Gastrocnemius medialis (tissue), 4 donors: ENCODE data around the gene RAG2.

Source experiments
- CTCF ChIP-seq, 5 experiments: fragments of 450-650 bp in 3 of 5; fragments of 200-600 bp in 2 of 5; sonication (generic) in 2 of 5; IDR thresholded peaks in 4 of 5; conservative IDR thresholded peaks in 1 of 5; 1 replicate in 4 of 5; 2 replicates in 1 of 5; pipeline ENCODE4 v1.5.1; 2016 to 2019; ENCODE audit warnings: antibody characterized with exemption in 5 of 5, mild to moderate bottlenecking in 3 of 5, moderate library complexity in 3 of 5
- POLR2A ChIP-seq, 2 donors: fragments of 450-650 bp; IDR thresholded peaks; one replicate each; pipeline ENCODE4 v1.6.1; 2017; ENCODE audit warnings: antibody characterized with exemption in 2 of 2, mild to moderate bottlenecking in 2 of 2, moderate library complexity in 2 of 2

- no peak for TF ChIP-seq POLR2A (IDR thresholded peaks at IDR 0.05)
- TF ChIP-seq CTCF (IDR thresholded peaks at IDR 0.05 in 4 of 5, conservative IDR thresholded peaks at IDR 0.05 in 1 of 5), result no peak
Observed at GRCh38 chr11:36574486-36574885, 23.6 kb downstream of the RAG2 start.
